ENCODE data around the gene XPO5.

The XPO5 gene

GRCh38 chr6:43621078-43621835, 45.4 kb upstream of the XPO5 start:
- in situ Hi-C loops (cut with HindIII; ENCODE audit: low sequenced_read_pairs), result no loop called here
- DNase-seq (ENCODE audit: low read depth, low spot score), result no peak
- no peak for TF ChIP-seq CTCF (IDR thresholded peaks at IDR 0.05; ENCODE audit: low read depth, low read length)
- H3K4me3 ChIP-seq (ENCODE audit: low read depth, low read length), result no peak overlapping the region

GRCh38 chr6:43616725-43617472, 41.1 kb upstream of the XPO5 start:
- TF ChIP-seq CTCF (IDR thresholded peaks at IDR 0.05; ENCODE audit: low read depth, low read length), result no peak

GRCh38 chr6:43614396-43614730, 38.5 kb upstream of the XPO5 start:
- H3K4me3 ChIP-seq (ENCODE audit: low read depth, low read length), result no peak overlapping the region
- DNase-seq (ENCODE audit: low read depth, low spot score), result no peak
- in situ Hi-C loops (cut with HindIII; ENCODE audit: low sequenced_read_pairs), result no loop called here
- no peak for TF ChIP-seq CTCF (IDR thresholded peaks at IDR 0.05; ENCODE audit: low read depth, low read length)

More at GRCh38 chr6:43616725-43617472, 41.1 kb upstream of the XPO5 start:
- DNase-seq (ENCODE audit: low read depth, low spot score), result no peak
- in situ Hi-C loops (cut with HindIII; ENCODE audit: low sequenced_read_pairs), result no loop called here
- no peak overlapping the region for H3K4me3 ChIP-seq (ENCODE audit: low read depth, low read length)

- in situ Hi-C loops (cut with HindIII; ENCODE audit: low sequenced_read_pairs), result no loop called here
- no peak for TF ChIP-seq CTCF (IDR thresholded peaks at IDR 0.05; ENCODE audit: low read depth, low read length)
- DNase-seq (ENCODE audit: low read depth, low spot score), result no peak
- no peak overlapping the region for H3K4me3 ChIP-seq (ENCODE audit: low read depth, low read length)
Measured at GRCh38 chr6:43613721-43614395, 38.0 kb upstream of the XPO5 start.

- no peak for TF ChIP-seq CTCF (IDR thresholded peaks at IDR 0.05; ENCODE audit: low read depth, low read length)
Measured at GRCh38 chr6:43610431-43610830, 34.6 kb upstream of the XPO5 start.

GRCh38 chr6:43609402-43609801, 33.6 kb upstream of the XPO5 start:
- no peak overlapping the region for H3K4me3 ChIP-seq (ENCODE audit: low read depth, low read length)
- DNase-seq (ENCODE audit: low read depth, low spot score), result no peak
- in situ Hi-C loops (cut with HindIII; ENCODE audit: low sequenced_read_pairs), result no loop called here
- TF ChIP-seq CTCF (IDR thresholded peaks at IDR 0.05; ENCODE audit: low read depth, low read length), result no peak

More at GRCh38 chr6:43610431-43610830, 34.6 kb upstream of the XPO5 start:
- in situ Hi-C loops (cut with HindIII; ENCODE audit: low sequenced_read_pairs), result no loop called here
- no peak overlapping the region for H3K4me3 ChIP-seq (ENCODE audit: low read depth, low read length)
- DNase-seq (ENCODE audit: low read depth, low spot score), result no peak
